NCI-H526 (cell line): ENCODE data around the gene FYN.
"Not testable (repeated sequence)": the region's sequence is repeated elsewhere in the genome, so short reads cannot be mapped to it uniquely, and the experiment has no call there.

Experiments
- DNase-seq, 2 experiments: peaks; one replicate each; lab custom pipeline; 2025; lab: John Stamatoyannopoulos, UW

FYN gene

DNA sequence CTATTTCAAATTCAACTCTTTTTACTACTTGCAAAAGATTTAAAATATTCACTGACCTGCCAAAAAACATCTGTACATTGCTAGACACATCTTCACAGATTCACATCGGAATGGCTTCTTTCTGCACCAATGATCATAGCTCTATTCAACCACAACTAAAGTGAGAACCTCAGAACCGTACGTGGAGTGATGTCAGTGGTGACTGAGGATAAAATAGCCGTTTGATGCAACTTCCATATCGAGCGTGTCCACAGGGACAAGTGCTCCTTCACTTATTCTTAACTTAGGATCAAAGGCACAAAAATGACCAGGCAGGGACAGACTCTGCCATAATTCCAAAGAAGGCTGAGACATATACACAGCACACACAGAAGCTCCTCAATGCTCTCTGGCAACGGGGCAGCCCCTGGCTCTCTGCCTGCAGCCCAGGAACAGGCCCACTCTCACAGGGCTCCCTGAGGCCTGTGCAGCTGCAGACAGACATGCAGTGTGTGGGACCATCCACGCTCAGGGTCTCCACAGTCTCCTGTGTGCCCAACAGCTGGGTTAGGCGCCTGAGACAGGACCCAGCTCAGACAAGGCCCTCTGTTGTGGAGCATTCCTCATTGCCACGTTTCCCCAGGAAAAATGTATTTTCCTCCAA is 22.8 kb downstream of the FYN start:
- DNase-seq = no peak

DNA sequence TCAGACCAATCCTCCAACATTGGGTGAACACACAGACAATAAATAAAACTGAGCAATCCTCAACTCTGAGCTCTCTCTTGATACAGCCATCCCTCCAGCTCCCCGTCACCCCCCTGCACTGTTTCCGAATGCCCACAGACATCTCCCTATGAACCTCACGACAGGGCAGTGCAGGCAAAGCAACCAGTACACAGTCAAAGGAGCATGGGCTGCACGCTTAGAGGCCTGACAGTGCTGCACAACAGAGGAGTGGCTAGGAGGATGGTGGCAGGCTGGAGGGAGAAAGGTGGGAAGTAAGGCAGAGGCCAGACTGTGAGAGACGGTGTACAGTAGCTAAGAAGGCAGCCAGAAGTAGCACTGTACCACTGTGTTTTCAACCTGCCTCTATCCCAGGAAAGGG is 24.0 kb downstream of the FYN start:
- no peak for DNase-seq

DNA sequence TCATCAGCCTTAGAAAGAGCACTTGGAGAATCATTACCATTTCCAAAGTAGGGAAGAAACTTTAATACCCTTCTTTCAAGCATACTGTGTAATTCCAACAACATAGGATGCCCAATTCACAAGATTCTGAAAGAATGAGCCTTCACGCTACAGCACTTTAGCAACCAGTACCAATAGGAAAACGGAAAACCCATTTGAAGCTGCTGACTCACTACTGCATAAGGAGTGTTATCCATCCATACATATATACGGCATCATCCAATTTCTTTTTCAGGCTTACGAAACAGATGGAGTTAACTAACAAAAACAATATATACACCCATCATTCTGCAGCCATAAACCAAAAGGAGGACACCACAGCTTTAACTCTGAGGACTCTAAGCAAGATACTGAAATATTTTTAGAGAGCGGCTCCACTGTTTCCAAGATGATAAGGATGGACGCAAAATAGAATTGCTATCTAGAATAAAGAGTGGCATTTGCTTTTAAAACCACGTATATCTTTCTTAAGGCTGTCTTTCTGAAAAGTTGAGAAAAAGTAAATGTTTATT is 24.9 kb downstream of the FYN start:
- DNase-seq = no peak

DNA sequence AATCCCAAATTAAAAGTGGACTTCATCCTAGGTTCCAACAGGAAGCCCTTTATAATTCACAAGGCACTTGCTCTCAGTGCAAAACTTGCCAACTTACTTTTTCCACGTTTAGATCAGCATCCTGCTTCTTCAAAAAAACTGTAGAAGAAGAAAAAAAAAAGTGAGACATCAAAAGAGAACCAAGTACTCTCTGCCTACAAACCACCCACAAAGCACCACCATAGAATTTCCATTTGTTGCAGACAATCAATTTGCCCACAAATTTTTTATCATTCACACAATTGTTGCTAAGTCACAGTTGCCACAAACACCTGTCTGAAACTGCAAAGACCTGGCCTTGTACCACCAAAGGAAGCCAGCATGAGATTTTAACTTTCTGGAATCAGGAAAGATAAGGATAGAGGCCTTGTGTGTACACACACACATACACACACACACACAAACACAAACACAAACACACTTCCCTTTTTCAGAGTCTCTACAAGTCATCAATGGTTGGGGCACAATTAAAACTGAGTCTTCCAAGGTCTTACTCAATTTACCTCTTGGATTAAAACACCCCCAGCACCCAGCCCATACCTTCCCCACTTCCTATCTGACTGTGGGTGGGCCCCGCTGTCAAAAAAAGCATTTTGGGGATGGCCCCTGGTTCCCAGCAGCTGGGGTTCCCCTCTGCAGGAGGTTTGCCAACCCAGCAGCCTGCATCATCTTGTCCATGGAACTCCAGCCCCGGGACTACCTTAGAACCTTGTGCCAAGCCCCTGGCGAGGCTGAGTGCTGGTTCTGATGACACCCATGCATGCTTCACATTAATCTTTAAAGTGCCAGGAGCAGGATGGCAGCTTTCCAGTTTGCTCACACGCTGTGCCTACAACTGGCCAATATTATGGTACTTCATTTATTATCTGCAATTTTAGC is 26.5 kb downstream of the FYN start:
- no peak for DNase-seq

DNA sequence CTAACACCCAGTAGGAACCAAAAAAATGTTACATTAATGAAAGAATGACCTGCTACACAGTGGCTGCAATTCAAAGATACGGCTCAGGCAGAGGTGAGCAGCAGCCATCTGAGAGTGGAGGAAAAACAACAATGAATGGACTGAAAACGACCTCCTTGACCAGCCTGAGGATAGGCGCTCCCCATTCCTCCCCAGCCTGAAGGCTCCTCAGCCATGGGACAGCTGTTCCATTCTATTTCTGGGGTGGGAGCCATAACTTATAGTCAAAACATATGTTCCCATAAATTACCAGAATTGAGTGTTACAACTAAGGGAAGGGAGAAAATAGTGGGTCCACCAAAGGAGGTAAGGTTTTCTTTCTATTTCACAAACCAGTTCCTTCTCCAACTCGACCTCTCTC is 27.2 kb downstream of the FYN start:
- DNase-seq = no peak

DNA sequence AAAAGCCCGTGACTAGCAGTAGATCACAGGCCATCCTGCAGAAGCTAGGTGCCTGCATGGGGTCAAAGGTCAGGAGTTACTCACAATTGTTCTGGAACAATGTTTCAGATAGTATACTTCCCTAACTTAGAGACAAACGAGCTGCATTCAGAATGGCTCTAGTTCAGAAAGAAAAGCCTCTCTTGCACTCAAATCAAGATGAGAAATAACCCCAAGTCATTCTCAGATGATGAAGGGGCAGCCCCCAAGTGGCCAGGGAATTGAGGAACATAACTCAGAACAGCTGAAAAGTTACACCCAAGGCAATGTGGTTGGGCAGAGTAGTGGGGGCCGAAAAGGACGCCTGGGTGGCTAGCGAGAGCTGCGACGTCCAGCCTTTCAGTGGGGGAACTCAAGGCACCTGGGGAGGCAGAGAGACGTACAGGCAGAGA is 27.8 kb downstream of the FYN start:
- no peak for DNase-seq

DNA sequence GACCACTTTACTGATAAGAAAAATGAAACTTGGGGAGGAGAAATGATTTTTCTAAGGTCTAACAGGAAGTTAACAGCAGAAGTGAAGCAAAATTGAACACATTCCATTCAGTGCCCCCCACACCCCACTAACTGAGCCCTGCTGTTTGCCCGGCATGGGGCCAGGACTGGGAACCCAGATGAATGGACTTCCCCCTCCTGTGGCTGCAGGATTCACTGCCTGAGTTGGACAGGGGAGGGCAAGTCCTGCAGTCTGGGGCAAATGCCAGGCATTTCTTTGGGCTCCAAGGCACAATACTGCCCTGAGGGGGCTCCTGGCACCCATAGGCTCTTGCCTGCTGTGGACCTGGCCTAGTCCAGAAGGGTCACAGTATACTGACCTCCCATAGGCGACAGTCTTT is 28.3 kb downstream of the FYN start:
- no peak for DNase-seq

DNA sequence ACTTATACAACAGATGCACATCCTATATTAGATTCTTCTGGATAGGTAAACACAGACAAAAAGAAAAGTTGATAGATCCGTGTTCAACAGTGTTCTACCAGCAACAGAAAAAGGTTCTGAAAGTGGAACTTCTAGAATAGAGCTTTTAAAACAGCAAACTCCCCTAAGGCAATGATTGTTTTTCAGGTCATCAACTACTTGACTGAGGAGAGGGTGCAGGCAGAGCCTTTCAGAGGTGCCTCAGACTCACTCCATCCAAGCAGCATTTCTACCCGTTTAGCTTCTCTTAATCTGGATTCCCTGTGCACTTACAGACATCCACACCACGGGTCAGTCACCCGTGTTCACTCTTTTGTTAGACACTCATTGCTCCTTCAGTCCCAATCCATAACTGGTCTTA is 28.9 kb downstream of the FYN start:
- no peak for DNase-seq

DNA sequence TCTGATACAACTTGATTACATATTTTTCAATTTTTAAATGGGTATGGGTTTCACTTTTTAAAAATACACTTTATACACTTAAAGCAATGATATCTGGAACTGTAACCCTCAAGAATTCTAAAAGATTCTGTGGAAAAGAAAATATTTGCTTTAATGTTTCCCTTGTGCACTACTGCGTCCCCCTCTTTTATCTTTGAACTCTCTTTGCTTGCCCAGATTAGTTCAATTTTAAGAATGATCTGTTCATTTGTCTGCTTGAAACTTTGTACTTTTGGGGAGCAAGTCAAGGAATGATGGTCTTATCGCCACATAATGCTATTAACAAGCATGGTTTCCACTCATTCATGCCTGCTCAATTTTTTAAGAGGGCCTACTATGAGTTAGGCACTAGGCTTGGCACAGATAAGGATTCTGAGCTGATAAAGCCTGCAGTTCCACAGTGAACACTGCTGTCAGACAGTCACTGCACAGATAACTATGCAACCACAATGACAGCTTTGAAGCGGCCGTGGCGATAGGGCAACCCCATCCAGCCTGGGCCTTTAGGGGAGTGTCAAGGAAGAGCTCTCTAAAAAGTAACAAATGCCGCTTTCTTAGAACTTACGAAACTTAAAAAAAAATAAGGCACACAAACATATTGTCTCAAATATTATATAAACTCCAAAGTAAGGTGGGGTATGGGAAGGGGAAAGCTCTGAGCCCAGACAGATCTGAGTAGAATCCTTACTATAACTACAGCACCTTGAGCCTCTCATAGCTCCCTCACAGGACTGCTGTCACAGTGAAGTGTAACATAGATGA is 29.7 kb downstream of the FYN start:
- DNase-seq = no peak

DNA sequence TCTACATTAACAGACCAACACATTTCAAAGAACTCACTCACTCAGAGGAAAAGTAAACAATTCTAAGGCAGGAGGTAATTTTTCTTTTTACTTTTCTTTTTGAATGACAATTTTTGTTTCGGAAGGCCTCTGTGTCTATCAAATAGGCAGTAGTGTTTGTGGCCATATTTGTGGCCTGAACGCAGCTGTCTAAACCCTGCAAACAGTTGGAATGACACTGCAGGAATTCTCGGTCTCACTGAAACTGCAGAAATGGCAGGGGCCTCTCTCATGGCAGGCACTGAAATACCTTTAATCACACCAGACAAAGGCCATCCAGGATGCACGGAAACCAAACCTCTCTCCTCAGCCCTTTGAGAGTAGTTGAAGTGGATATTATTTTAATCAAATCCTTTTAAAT is 30.4 kb downstream of the FYN start:
- no peak for DNase-seq

DNA sequence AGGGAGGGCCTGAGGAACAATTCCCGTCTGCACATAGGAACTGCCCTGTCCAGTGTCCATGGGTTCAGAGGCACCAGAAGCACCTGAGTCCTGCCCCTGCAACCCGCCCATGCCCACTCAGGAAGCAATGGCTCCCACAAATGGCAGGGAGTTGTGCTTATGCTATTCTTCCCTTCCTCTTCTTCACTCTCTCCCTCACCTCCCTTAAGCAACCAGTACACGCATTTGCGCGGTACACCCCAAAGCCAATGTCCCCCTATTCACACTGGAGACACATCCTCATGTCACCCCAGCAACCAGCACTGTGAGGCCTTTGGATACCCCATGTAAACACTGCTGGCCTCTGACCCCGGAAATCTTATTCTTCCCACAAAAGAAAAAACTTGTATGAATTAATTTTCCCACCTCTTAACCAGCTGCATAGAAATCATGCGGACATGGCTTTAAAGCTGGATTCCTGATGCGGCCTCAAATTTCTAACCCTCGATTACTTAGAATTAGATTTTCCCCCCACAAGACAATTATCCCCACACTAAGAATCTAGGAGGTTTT is 30.9 kb downstream of the FYN start:
- DNase-seq = no peak

DNA sequence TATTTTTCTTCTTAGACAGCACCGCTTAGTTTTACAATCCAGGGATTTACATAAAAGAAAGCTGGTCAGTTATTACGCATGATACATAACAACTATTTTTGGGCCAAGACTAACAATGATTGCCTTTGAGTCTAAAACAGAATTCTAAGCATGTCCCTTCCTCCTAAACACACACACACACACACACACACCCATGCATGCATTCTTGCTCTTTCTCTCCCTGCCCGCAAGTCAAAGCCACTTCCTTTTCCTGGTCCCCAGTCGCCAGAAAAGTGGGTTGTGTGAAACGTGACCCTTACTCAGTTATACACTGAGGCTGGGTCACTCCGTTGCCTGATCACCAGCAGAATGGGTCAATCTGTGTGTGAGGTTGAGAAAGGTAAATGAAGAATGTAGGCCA is 31.4 kb downstream of the FYN start:
- DNase-seq = no peak

DNA sequence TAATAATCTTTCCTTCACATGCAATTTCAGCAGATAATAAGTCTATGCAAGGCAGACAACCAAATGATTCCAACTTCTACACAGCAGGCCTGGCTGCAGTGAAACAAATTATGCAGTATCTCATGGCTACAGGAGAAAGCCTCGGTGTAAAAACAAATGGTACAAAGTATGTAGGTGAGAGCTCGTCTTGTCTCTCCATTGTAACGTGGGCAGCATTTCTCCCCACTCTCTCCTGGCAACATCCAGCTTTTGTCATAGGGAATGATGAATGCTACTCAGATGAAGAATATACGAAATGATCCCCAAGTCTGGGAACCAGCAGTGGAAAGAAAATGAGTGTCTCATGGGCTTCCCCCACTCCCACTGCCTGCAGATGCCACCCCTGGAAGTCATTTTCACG is 32.4 kb downstream of the FYN start:
- no peak for DNase-seq

DNA sequence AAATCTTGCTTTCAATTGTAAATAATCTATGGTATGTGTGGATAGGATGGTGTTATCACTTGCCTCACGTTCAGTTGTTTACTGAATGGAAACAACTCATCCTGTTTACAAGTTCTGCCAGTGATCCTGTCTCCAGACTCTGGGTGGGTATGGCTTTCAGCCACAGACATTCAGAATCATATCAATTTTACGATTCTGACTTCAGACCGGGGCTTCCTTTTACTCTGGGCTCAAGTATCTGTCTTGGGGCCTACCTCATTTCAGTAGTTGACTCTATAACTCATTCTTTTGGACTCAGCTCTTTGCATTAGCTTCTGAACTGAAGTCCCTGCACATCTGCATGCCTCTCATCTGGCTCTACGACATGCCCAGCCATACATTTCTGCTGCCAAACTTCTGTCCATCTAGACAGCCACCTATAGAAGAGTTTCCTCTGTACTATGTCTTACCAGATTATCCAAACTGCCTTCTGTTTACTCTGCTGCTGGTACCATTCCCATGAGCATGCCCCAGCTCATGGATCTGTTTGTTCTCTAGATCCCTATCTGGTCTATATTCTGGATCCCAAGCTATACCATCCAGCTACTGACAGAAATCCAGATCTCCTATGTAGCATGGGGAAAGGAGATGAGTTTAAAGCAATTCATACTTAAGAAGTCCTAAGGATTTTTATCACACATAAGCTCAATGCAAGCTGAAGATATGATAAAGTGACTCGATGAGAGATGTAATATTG is 34.3 kb downstream of the FYN start:
- DNase-seq = no peak

DNA sequence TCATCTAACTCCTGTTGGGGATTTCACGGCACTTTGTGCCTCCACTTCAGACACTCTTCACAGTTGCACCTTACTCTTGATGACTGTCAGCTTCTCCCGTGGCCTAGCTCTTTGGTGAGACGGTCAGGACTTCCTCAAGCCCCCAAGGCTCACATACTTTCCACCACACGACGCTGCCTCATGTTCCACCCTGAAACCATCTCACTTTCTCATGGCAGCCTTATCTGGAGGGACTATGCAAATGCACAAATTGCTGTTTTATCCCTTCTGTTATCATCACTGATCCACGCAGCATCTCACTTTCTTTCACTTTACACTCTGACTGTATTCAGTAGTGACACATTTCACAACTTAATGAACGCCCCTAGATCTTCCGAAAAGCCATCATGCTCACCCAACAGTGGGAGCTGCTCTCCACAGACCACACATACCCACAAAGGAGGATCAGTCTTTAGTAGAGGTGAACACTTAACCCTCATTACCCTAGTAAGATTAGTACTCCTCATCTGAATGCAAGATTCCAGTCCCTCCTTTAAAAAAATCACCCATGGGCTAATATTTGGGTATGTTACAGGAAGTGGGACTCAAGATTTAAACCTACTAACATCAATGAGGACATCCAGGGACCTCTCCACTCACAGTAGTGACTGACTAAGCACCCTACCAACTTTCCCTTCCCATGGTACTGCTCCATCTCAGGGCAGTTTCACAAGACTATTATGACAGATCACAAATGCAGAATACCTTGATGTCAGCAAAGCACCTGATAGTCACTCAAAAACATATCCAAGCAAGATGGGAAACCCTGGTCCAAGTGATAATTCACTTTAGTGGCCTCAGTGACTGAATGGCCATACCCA is 35.4 kb downstream of the FYN start:
- no peak for DNase-seq

DNA sequence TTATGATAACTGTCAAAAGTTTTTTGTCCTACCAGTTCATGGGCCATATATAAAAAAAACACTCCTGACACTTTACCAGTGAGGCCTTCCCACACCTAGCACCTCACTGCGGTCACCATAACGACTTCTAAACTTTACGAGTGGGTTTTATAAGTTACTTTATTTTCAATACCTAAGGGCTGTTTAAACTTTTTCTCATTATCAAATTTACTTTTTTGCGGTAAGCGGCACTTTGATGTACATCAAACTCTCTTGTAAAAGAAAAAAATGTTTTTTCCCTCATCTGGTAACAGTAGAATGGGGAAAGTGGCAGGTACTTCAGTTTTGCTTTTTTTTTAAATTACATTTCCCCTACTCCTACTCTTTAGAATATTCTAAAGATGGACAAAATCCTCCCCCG is 36.2 kb downstream of the FYN start:
- DNase-seq = no peak

DNA sequence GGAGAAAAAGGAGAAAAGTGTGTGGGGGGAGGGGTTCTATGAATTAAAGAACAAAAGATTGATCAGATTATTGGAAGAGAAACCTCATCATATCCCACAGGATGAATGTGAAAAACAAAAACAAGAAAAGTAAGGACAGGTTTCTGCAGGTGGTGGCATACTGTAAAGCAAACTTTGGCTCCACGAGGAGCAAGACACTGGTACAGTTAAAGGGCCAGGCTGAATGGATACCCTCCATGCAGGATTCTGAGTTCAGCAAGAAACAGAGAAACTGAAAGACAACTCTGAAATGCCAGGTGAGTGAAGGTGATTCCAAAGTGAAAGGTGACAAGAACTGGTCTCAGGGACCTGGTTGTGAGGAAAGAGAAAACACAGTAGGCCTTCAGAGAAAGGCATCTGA is 37.4 kb downstream of the FYN start:
- DNase-seq = no peak

DNA sequence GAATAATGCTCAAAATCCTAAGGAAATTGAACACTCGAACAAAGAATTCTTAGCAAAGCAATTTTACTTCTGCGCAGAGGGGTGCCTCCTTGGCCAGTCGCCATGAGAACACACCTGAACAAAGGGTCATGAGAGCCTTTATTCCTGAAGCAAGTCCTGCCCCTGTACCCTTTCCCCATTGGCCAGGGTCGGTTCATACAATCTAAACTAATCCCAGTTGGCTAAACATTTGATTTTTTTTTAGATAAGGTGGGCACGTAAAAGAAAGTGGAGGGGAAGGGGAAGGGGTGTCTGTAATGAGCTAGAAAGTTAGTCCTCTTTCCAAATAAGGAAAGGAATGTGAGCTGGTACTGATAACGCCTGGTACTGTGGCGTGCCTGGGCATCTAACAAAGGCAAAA is 37.9 kb downstream of the FYN start:
- DNase-seq = not testable (repeated sequence)

DNA sequence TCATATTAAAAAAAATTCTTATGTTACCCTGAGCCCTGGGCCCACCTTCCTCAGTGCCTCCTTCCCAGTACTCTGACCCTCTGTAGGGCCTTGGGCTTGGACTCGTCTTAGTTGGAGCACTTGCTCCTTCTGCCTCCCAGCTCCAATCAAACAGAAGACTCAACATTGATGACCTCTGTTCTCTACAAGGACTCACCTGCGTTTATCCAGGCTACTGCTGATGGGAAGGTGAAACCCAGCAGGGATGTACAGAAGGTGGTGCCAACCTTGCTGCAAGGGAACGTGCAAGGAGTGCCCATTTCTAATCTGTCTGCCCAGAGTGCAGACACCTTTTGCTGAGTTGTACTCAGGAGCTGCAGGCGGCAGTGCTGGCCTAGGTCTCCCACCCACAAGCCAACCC is 38.9 kb downstream of the FYN start:
- no peak for DNase-seq

DNA sequence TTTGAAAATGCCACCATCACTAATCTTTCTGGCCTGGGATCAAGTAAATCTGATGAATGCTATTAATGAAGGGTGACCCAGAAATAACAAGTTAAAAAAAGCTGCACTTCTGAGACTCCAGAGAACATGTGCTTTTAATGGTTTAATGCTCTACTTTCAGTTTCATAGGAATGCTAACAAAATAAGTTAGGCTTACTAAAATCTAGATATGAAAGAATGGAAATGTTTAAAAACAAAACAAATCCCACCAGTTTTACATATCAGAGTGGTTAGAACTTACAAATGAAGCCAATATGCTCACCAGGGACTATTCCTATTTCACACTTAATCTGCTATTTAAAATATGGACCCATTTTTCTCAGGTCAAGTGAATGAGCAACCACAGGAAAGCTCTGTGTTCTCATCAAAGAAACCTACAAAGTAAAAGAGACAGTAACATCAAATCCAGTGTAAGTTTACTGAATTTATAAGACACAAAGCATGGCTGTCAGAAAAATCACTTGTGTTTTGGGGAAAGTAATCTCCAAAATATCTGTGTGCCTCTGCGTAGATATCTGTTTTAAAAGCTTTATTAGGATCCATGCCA is 40.3 kb downstream of the FYN start:
- DNase-seq = no peak
